PFSK-1 (cell line): ENCODE data around the gene WFDC6.

Experiments
- FOXP2 ChIP-seq: optimal IDR thresholded peaks from 2 replicates; pipeline ENCODE3; 2011; ENCODE audit warnings: borderline replicate concordance, control low read depth, inconsistent platforms; ENCODE audit not compliant: insufficient read depth; ENCODE audit errors: extremely low read length, extremely low read depth
- POLR2AphosphoS5 ChIP-seq: IDR thresholded peaks from 2 replicates; pipeline ENCODE4 v1.6.1; 2012; ENCODE audit warnings: low read depth, mild to moderate bottlenecking, control low read depth, low read length, moderate library complexity
- REST ChIP-seq, 2 experiments: IDR thresholded peaks; 2 replicates each; pipeline versions ENCODE4 v1.6.1 to v1.8.0; 2011 to 2012; ENCODE audit warnings: low read depth in 2 of 2, low read length in 2 of 2, control low read depth in 1 of 2, inconsistent platforms in 1 of 2, mild to moderate bottlenecking in 1 of 2, moderate library complexity in 1 of 2; ENCODE audit not compliant: insufficient read depth in 1 of 2
- SIN3A ChIP-seq: IDR thresholded peaks from 2 replicates; pipeline ENCODE4 v1.6.1; 2012; ENCODE audit warnings: mild to moderate bottlenecking, low read length, moderate library complexity, borderline replicate concordance; ENCODE audit not compliant: insufficient read depth
- TAF1 ChIP-seq: IDR thresholded peaks from 2 replicates; pipeline ENCODE4 v1.6.1; 2012; ENCODE audit warnings: low read length, control low read depth, borderline replicate concordance; ENCODE audit not compliant: insufficient read depth

Gene WFDC6

GRCh38 chr20:45523821-45524220 lies 15.5 kb downstream of the WFDC6 start:
- TF ChIP-seq TAF1 (no peak), REST (IDR thresholded peaks at IDR 0.05; ENCODE audit: insufficient read depth in 1 of 2, low read depth in 2 of 2, low read length in 2 of 2) (no peak), FOXP2 (no peak), POLR2AphosphoS5 (no peak), SIN3A (no peak)

GRCh38 chr20:45518282-45518681 lies 21.0 kb downstream of the WFDC6 start:
- TF ChIP-seq FOXP2 (no peak), SIN3A (no peak), POLR2AphosphoS5 (no peak), TAF1 (no peak), REST (IDR thresholded peaks at IDR 0.05; ENCODE audit: insufficient read depth in 1 of 2, low read depth in 2 of 2, low read length in 2 of 2) (no peak)

GRCh38 chr20:45515147-45515913 lies 24.0 kb downstream of the WFDC6 start, which contains the start of gene SPINT3:
TSS of gene SPINT3 (minus strand) at chr20:45515622. CDS start at chr20:45515608, 14 bp downstream.
- TF ChIP-seq TAF1: no peak
- TF ChIP-seq REST (IDR thresholded peaks at IDR 0.05; ENCODE audit: insufficient read depth in 1 of 2, low read depth in 2 of 2, low read length in 2 of 2): peak in 1 of 2 experiments; percentile 86; a peak in 2 of 4 replicates
- no peak for TF ChIP-seq SIN3A

GRCh38 chr20:45510242-45510862 lies 28.9 kb downstream of the WFDC6 start:
- TF ChIP-seq SIN3A: no peak
- no peak for TF ChIP-seq REST (IDR thresholded peaks at IDR 0.05; ENCODE audit: insufficient read depth in 1 of 2, low read depth in 2 of 2, low read length in 2 of 2)
- TF ChIP-seq FOXP2: no peak
- TF ChIP-seq POLR2AphosphoS5: no peak
